Omental fat pad (tissue), 4 donors: ENCODE results near the gene EIF4A3. TPM values are rescaled to one million over a fixed set of nuclear protein-coding genes. Genes with fewer than 3 reads are reported as not detected.

Experiments
- ATAC-seq: fragments of 150-250 bp; one replicate; pipeline ENCODE4 v1.9.1; 2016; ENCODE audit warnings: mild to moderate bottlenecking, moderate library complexity; ENCODE audit not compliant: low FRiP score
- DNase-seq: peaks from one replicate; pipeline ENCODE4 v3.0.0-alpha.2; 2019; ENCODE audit warnings: low spot score
- CTCF ChIP-seq, 3 donors: fragments of 450-650 bp; IDR thresholded peaks; one replicate each; pipeline ENCODE4 v1.5.1; 2016 to 2017; ENCODE audit warnings: antibody characterized with exemption in 3 of 3, mild to moderate bottlenecking in 3 of 3, moderate library complexity in 2 of 3
- total RNA-seq, 4 donors: library from RNA; depleted of rRNA; stranded (reverse); fragments of >200 nt; gene quantifications; one replicate each; pipeline ENCODE4 v1.1.0, GENCODE V29; 2016

EIF4A3 gene
- total RNA-seq, 4 donors from 2014 or later = 49.0 to 218 (median 112) TPM

- no peak for ATAC-seq
- no peak for TF ChIP-seq CTCF (IDR thresholded peaks at IDR 0.05)
- DNase-seq = no peak
These were observed 27.6 kb downstream of the EIF4A3 start for GRCh38 chr17:80119271-80119791.

- TF ChIP-seq CTCF (IDR thresholded peaks at IDR 0.05) = no peak
- ATAC-seq = peak; percentile 11
- no peak for DNase-seq
These were observed 28.2 kb downstream of the EIF4A3 start for GRCh38 chr17:80118601-80119270.

GRCh38 chr17:80117491-80118401 lies 29.2 kb downstream of the EIF4A3 start:
- ATAC-seq (no peak), DNase-seq (no peak)
- no peak for TF ChIP-seq CTCF (IDR thresholded peaks at IDR 0.05)

GRCh38 chr17:80116921-80117380 lies 30.0 kb downstream of the EIF4A3 start:
- no peak for ATAC-seq
- TF ChIP-seq CTCF (IDR thresholded peaks at IDR 0.05) = no peak
- DNase-seq = no peak

GRCh38 chr17:80116276-80116920 lies 30.5 kb downstream of the EIF4A3 start:
- no peak for DNase-seq

GRCh38 chr17:80115159-80115558 lies 31.8 kb downstream of the EIF4A3 start:
- DNase-seq (no peak), ATAC-seq (no peak)
- TF ChIP-seq CTCF (IDR thresholded peaks at IDR 0.05) = no peak

More at GRCh38 chr17:80116276-80116920, 30.5 kb downstream of the EIF4A3 start:
- no peak for TF ChIP-seq CTCF (IDR thresholded peaks at IDR 0.05)
- no peak for ATAC-seq
